Vagina (tissue), 2 donors: ENCODE measurements around the gene ZNF664. TPM values are rescaled to one million over a fixed set of nuclear protein-coding genes. Genes with fewer than 3 reads are reported as not detected.

Experiments used
- DNase-seq, 2 donors: peaks; one replicate each; pipeline ENCODE4 v3.0.0-alpha.2; 2017; ENCODE audit errors: extremely low spot score in 2 of 2
- H3K27ac ChIP-seq: fragments of 200-600 bp; sonication (generic); one replicate; pipeline ENCODE4 v1.5.1; 2019
- H3K27me3 ChIP-seq: fragments of 200-600 bp; sonication (generic); one replicate; pipeline ENCODE4 v1.5.1; 2019
- H3K36me3 ChIP-seq, 2 donors: fragments of 200-600 bp; sonication (generic); one replicate each; pipeline ENCODE4 v1.5.1; 2017 to 2019
- H3K4me1 ChIP-seq: fragments of 200-600 bp; sonication (generic); one replicate; pipeline ENCODE4 v1.5.1; 2019
- H3K4me3 ChIP-seq, 2 donors: fragments of 200-600 bp; sonication (generic); 1 replicate in 1 of 2; 2 replicates in 1 of 2; pipeline ENCODE4 v1.5.1; 2016 to 2019
- H3K9me3 ChIP-seq: fragments of 200-600 bp; sonication (generic); one replicate; pipeline ENCODE4 v1.5.1; 2019
- POLR2A ChIP-seq, 2 donors: fragments of 450-650 bp; IDR thresholded peaks; one replicate each; pipeline ENCODE4 v1.6.1; 2017; ENCODE audit warnings: antibody characterized with exemption in 2 of 2, mild to moderate bottlenecking in 2 of 2, moderate library complexity in 2 of 2
- POLR2AphosphoS5 ChIP-seq, 2 donors: sonication (generic); formaldehyde crosslinking; IDR thresholded peaks; one replicate each; pipeline ENCODE4 v1.9.0; 2017; ENCODE audit warnings: antibody characterized with exemption in 2 of 2, mild to moderate bottlenecking in 2 of 2, low read depth in 1 of 2; ENCODE audit not compliant: insufficient read depth in 1 of 2
- intact Hi-C: fragments of 100-400 bp; cut with DNase I; formaldehyde crosslinking; loops from one replicate; pipeline ENCODE4 v1.15.1; 2023
- total RNA-seq: library from RNA; depleted of rRNA; stranded (reverse); fragments of >200 nt; gene quantifications from one replicate; pipeline ENCODE4 v1.2.3, GENCODE V29; 2016
- TF ChIP-seq, protein P1 (sequence below), 3 experiments: fragments of 450-650 bp in 2 of 3; fragments of 200-600 bp in 1 of 3; sonication (generic) in 1 of 3; IDR thresholded peaks; one replicate each; pipeline ENCODE4 v1.5.1; 2017 to 2019; ENCODE audit warnings: antibody characterized with exemption in 3 of 3, mild to moderate bottlenecking in 2 of 3, moderate library complexity in 2 of 3

Gene ZNF664
- total RNA-seq, 1 donor from 2014 or later: 40.5 TPM

DNA sequence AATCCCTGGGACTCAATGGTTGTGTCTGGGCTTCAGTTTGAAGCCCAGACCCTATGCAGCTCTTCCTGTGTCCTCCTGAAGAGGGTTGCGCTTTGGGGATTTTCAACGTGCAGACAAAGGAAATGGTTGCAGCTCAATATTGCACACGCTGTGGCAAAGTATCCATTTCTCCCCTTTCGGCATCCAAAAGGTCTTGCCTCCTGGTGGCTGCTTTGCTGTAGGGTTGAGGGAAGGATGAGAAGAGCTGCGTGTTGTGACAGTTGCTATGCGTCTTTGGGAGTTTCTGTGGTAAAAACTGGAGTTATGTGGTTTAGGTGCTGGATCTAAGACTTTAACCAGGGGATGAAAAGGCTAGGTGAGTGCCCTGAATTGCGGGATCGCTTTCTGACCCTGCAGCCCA is 71.0 kb downstream of the ZNF664 start:
- no peaks in the 10 kb centered on the region for H3K36me3 ChIP-seq
- H3K4me1 ChIP-seq: no peaks in the 10 kb centered on the region
- peaks cover 2% of the 10 kb centered on the region for H3K9me3 ChIP-seq
- no peaks in the 10 kb centered on the region for H3K27me3 ChIP-seq
- H3K4me3 ChIP-seq: no peak overlapping the region
- intact Hi-C loops: no loop called here
- TF ChIP-seq POLR2A (IDR thresholded peaks at IDR 0.05) (no peak), POLR2AphosphoS5 (IDR thresholded peaks at IDR 0.05; ENCODE audit: insufficient read depth in 1 of 2, low read depth in 1 of 2) (no peak)
- TF ChIP-seq, protein P1, sequence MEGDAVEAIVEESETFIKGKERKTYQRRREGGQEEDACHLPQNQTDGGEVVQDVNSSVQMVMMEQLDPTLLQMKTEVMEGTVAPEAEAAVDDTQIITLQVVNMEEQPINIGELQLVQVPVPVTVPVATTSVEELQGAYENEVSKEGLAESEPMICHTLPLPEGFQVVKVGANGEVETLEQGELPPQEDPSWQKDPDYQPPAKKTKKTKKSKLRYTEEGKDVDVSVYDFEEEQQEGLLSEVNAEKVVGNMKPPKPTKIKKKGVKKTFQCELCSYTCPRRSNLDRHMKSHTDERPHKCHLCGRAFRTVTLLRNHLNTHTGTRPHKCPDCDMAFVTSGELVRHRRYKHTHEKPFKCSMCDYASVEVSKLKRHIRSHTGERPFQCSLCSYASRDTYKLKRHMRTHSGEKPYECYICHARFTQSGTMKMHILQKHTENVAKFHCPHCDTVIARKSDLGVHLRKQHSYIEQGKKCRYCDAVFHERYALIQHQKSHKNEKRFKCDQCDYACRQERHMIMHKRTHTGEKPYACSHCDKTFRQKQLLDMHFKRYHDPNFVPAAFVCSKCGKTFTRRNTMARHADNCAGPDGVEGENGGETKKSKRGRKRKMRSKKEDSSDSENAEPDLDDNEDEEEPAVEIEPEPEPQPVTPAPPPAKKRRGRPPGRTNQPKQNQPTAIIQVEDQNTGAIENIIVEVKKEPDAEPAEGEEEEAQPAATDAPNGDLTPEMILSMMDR (IDR thresholded peaks at IDR 0.05): no peak
- DNase-seq: no peak
- H3K27ac ChIP-seq: no peak overlapping the region

- intact Hi-C loops: no loop called here
Measured at GRCh38 chr12:124044809-124045321, 71.8 kb downstream of the ZNF664 start.

GRCh38 chr12:124045671-124046455 is 72.8 kb downstream of the ZNF664 start:
- no peak for DNase-seq
- TF ChIP-seq, protein P1 (IDR thresholded peaks at IDR 0.05): no peak
- TF ChIP-seq POLR2AphosphoS5 (IDR thresholded peaks at IDR 0.05; ENCODE audit: insufficient read depth in 1 of 2, low read depth in 1 of 2) (no peak), POLR2A (IDR thresholded peaks at IDR 0.05) (no peak)
- Histone ChIP-seq H3K9me3 (peaks cover 2% of the 10 kb centered on the region), H3K27ac (no peak overlapping the region), H3K36me3 (no peaks in the 10 kb centered on the region), H3K4me3 (no peak overlapping the region), H3K27me3 (no peaks in the 10 kb centered on the region), H3K4me1 (no peaks in the 10 kb centered on the region)
- intact Hi-C loops: no loop called here

More at GRCh38 chr12:124044809-124045321, 71.8 kb downstream of the ZNF664 start:
- TF ChIP-seq, protein P1 (IDR thresholded peaks at IDR 0.05): no peak
- TF ChIP-seq POLR2A (IDR thresholded peaks at IDR 0.05) (no peak), POLR2AphosphoS5 (IDR thresholded peaks at IDR 0.05; ENCODE audit: insufficient read depth in 1 of 2, low read depth in 1 of 2) (no peak)
- H3K9me3 ChIP-seq: peaks cover 2% of the 10 kb centered on the region
- no peaks in the 10 kb centered on the region for H3K4me1 ChIP-seq
- H3K4me3 ChIP-seq: no peak overlapping the region
- no peaks in the 10 kb centered on the region for H3K27me3 ChIP-seq
- H3K27ac ChIP-seq: no peak overlapping the region
- no peaks in the 10 kb centered on the region for H3K36me3 ChIP-seq
- no peak for DNase-seq

DNA sequence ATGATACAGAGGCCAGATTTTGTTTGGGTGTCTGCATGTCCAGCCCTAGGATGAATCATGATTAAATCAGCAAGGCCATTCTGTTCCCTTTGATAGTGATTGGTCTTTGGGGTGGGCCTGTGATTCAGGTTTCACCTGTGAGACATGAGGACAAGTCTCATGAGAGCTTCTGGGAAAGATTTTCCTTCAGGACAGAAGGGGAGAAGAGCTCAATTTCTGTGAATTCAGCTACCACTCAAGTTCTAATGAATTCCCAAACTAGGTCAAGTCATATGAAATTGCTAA is 73.4 kb downstream of the ZNF664 start:
- intact Hi-C loops: no loop called here
- Histone ChIP-seq H3K9me3 (peaks cover 2% of the 10 kb centered on the region), H3K36me3 (no peaks in the 10 kb centered on the region), H3K4me1 (no peaks in the 10 kb centered on the region), H3K27me3 (no peaks in the 10 kb centered on the region), H3K27ac (no peak overlapping the region), H3K4me3 (no peak overlapping the region)
- no peak for DNase-seq
- TF ChIP-seq, protein P1 (IDR thresholded peaks at IDR 0.05): no peak
- TF ChIP-seq POLR2A (IDR thresholded peaks at IDR 0.05) (no peak), POLR2AphosphoS5 (IDR thresholded peaks at IDR 0.05; ENCODE audit: insufficient read depth in 1 of 2, low read depth in 1 of 2) (no peak)

GRCh38 chr12:124047045-124047566 is 74.1 kb downstream of the ZNF664 start:
- Histone ChIP-seq H3K4me3 (no peak overlapping the region), H3K4me1 (no peaks in the 10 kb centered on the region), H3K27me3 (no peaks in the 10 kb centered on the region), H3K36me3 (no peaks in the 10 kb centered on the region), H3K27ac (no peak overlapping the region), H3K9me3 (peaks cover 2% of the 10 kb centered on the region)
- intact Hi-C loops: no loop called here
- no peak for DNase-seq
- TF ChIP-seq POLR2AphosphoS5 (IDR thresholded peaks at IDR 0.05; ENCODE audit: insufficient read depth in 1 of 2, low read depth in 1 of 2) (no peak), POLR2A (IDR thresholded peaks at IDR 0.05) (no peak)
- TF ChIP-seq, protein P1 (IDR thresholded peaks at IDR 0.05): no peak
